HG02610 (cell line): Measurements from ENCODE around the gene GPC5.

Source experiments
- ATAC-seq: cut with Tn5 transposase; IDR thresholded peaks from one replicate; pipeline ENCODE4 v1.9.1; 2021; ENCODE audit warnings: mild to moderate bottlenecking, moderate library complexity; ENCODE audit not compliant: unreplicated experiment

The GPC5 gene

GRCh38 chr13:91701975-91702374, 303.6 kb downstream of the GPC5 start:
- ATAC-seq: no peak

DNA sequence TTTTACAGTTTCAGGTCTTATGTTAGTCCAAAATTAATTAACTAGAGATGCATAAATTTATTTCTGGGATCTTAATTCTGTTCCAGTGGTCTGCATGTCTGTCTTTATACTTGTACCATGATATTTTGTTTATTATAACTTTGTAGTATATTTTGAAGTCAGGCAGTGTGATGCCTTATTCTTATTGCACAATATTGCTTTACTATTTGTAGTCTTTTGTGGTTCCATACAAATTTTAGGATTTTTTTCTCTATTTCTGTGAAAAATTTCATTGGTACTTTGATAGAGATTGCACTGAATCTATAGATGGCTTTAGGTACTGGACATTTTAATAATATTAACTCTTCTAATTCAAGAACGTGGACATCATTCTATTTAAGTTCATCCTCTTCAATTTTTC, 304.0 kb downstream of the GPC5 start:
- ATAC-seq: no peak

- ATAC-seq: no peak
These were observed 306.0 kb downstream of the GPC5 start for GRCh38 chr13:91704398-91704797.

DNA sequence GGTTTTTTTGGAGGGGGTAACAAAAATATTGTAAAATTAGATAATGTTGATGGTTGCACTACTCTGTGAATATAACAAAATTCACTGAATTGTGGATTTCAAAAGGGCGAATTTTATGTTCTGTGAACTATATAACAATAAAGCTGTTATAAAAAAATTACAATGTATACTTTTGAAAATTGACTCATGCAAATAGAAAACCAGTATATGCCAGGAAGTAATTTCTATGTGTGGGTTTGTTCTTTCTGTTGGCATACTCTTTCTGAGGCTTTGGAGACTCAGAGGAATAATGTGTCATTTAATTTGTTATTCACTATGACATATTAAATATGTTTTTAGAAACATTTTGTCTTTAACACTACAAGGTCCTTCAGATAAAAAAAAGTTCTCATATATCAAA, 310.1 kb downstream of the GPC5 start:
- ATAC-seq: no peak

- ATAC-seq: no peak
These were observed 310.8 kb downstream of the GPC5 start for GRCh38 chr13:91709180-91709579.

DNA sequence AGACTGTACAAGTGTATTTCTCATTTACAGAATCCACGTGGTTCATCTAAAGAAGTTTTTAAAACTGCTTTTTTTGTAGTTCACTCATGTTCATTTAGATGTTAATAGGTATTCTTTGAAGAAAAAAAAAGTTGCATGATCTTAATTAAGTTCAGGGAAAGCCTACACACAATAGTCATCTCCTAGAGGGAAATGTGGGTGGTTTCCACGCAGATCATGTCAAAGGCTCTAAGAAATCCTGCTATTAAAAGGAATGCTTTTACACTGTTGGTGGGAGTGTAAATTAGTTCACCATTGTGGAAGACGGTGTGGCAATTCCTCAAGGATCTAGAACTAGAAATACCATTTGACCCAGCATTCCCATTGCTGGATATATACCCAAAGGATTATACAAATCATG, 312.3 kb downstream of the GPC5 start:
- ATAC-seq: no peak

DNA sequence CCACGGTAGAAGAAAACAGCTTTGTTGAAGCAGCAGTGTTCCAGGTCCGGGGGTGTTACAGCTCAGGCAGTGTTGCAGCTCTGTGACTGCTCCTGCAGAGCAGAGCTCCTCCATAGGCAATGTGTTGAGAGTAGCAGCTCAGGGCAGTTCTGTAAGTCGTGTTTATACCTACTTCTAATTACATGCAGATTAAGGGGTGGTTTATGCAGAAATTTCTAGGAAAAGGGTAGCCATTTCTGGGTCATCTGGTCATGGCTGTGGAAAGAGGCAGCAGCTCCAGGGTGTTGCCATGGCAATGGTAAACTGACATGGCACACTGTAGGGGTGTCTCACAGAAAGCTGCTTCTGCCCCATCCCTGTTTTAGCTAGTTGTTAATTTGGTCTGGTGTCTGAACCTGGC, 316.4 kb downstream of the GPC5 start:
- no peak for ATAC-seq

- ATAC-seq: no peak
These were observed 318.1 kb downstream of the GPC5 start for GRCh38 chr13:91716436-91717065.

DNA sequence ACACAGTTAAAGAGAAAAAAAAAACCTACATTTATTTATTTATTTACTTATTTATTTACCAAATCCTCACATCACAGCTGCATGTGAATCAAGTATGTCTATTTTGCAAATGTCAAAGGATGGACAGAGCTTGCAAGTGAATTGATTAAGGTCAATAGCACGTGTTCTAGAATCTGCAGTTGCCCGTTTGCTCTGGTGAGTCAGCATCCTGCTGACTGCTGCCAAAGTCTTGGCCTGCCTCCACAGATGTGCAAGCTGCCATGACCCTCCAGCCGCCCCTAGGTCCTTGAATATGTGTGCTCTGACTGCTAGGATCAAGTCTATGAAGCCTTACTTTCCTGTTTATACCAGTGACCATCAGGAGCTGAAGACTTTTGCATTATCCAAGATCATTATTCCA, 320.6 kb downstream of the GPC5 start:
- no peak for ATAC-seq

DNA sequence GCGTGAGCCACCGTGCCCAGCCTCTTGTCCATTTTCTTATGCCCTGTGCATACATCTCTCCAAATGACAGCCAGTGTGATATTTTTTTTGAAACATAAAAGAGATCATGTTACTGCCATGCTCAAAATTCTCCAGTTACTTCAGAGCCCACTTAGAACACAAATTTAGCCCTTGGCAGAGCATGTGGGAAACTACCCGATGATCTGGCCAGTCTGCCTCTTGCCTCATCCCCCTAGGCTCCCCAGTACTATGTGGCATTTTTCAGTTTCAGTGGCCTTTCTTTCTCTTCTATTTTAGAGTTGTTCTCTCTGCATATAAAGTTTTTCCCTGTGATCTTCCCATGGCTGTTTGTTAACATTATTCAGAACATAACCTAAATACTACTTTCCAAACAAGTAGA, 323.0 kb downstream of the GPC5 start:
- no peak for ATAC-seq

GRCh38 chr13:91722267-91722884, 324.0 kb downstream of the GPC5 start:
- no peak for ATAC-seq

GRCh38 chr13:91724591-91724990, 326.2 kb downstream of the GPC5 start:
- no peak for ATAC-seq

GRCh38 chr13:91725646-91726045, 327.2 kb downstream of the GPC5 start:
- ATAC-seq: no peak

GRCh38 chr13:91726671-91727070, 328.2 kb downstream of the GPC5 start:
- no peak for ATAC-seq

DNA sequence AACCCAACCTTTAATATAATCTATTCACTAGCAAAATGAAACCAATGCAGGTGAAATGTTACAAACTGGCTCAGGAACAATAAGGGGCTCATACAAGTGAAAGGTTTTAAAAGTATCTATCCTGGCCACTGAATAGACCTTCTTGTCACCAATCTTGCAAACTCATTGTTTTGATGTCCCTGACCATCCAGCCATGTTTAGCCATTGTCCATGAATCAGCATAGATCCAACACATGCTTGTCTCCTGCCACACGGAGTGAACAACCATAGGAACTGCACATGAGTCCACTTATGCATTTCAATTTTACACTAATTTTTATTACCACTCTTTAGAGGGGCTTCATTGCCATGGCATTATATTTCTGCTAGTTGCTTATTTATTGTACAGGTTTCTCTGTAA, 331.4 kb downstream of the GPC5 start:
- no peak for ATAC-seq

DNA sequence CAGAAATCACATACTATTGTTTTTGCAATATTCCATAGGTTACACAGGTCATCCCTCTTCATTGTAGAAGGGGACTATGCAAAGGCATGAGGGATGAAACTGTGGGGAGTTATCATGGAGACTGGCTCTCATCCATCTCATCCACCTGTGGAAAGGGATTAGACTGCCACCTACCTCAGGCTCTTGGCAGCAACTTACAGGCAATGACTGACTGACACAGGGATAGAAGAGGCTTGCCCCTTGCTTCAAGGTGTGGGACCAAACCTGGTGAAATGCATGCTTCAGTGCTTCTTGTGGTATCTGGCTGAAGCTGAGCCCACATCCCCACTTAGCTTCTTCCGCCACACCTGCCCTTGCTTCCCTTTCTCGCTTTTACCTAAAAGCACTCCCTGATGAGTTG, 341.3 kb downstream of the GPC5 start:
- ATAC-seq: no peak

DNA sequence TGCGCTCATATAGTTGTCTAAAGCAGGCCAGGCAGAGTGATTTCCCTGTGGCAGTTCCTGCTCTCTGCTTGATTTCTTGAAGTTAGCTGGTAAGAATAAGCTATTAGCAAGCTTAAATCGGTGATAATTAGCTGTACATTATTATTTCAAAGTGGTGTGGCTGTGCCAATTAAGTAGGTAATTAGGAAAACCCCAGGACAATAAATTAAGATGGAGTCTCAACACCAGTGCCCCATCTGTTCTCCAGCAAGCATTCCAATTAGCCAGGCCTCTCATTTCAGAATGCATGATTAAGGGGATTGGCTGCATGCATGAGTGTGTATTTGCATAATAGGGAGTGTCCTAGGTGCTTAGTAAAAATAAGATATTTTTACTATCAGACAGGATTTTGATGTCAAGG, 342.3 kb downstream of the GPC5 start:
- ATAC-seq: no peak

DNA sequence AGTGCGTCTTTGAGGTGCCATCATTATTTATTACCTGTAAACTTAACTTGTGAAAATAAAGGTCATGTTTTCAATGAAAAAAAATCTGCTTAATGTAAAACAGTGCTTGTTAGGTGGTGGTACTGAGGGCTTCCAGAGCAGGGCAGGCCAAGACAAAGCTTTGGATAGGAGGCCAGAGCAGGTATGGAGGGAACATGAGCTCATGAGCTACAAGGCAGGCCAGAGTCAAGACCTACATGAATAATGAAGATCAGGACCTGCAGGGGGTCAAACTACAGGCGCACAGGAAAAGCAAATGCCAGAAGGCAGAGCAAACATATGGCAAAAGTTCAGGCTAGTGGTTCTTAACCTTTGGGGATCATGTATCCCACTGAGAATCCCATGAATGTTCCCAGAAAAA, 343.5 kb downstream of the GPC5 start:
- ATAC-seq: no peak

GRCh38 chr13:91744284-91744683, 345.9 kb downstream of the GPC5 start:
- no peak for ATAC-seq

DNA sequence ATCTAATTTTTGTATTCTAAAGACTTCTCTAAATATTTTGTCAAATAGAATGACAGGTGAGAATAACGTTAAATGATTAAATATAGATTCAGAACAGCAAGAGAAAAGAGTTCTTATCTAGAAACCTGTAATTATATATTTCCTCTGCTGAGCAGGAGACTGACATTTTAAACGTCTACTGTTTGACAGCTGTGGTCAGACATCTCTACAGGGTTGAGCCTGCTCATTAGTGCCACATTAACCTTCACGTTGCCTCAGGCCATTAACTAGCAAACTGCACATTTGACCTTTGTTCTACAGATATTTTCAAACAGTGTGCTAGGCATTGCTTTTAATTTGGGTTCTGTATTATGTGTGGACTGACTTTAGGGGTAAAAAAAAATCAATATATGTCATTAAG, 347.5 kb downstream of the GPC5 start:
- no peak for ATAC-seq

DNA sequence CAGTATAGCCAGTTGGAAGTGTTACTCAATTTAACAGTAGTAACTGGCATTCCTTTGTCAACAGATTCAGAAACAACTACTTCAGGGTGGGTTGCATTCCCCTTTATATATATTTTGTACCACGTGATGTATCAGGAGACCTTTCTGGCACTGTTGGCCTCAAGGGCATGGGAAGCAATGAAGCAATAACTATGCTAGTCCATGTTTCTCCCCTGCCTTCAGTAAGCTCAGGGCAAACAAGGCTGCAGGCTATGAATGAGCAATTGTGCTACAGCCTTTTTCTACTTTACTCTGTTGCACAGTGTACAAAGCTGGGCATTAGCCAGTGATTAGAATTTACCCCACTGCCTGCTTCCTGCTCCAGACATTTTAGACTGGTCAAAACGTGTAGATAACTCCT, 348.8 kb downstream of the GPC5 start:
- no peak for ATAC-seq

- no peak for ATAC-seq
These were observed 350.1 kb downstream of the GPC5 start for GRCh38 chr13:91748416-91749089.

- no peak for ATAC-seq
These were observed 360.3 kb downstream of the GPC5 start for GRCh38 chr13:91758724-91759123.
